ENCODE measurements around the gene ZNF20.

ZNF20 gene

DNA sequence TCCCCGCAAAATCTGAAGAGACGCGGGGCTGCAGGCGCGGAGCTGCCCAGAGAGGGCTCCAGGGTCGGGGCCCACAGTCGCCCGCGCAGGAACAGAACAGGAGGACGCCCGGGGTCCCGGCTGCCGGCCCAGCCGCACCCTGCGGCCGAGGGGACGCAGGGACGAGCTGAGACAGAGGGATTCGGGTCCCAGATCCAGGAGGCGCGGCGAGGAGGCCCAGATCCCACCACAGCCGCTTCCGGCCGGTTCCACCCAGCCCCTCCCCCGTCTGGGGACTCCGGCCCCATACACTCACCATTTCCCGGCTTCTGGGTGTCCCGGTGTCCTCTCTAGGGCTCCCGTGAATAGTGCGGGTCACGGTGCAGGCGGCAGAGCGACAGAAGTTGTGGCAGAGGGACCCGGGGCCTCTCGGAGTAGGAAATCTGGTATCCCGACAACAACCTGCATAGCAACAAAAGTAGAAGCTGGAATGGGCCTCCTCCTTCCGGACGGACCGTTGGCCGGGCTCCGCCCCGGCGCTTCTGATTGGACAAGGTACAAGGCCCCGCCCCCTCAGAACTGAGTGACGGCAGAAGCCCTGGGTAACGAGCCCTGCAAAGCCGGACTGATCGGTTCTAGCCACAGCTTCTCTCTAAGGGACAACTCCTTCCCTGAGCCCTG is at the start of gene ZNF20:
ZNF20 (minus strand) TSS at position 466 of the 660 bp plus-strand sequence; CDS start at position 298, 168 bp downstream.
- peak; percentile 94 for DNase-seq

- no peak for DNase-seq
Measured at GRCh38 chr19:12187625-12188024, 47.5 kb upstream of the ZNF20 start.

GRCh38 chr19:12180377-12180776 is 40.2 kb upstream of the ZNF20 start:
- no peak for DNase-seq

DNA sequence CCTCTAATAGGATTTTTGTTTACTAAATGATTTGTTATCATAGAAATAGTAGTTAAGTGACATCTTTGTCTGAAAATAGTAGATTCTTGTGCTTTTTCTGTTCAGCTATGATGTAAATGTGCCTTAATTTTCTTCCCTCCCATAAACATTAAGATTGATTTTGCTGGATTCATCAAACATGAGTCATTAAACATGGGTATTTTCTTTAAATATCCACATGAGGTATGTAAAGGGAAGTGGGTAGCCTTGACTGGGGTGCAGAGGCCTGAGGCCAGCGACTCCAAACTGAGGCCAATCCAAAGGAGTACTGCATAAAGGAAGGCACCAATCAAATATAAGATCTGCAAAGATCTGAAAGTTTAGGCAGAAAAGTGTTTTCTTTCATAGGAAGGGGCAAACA is 26.5 kb upstream of the ZNF20 start:
- no peak for DNase-seq

GRCh38 chr19:12163826-12164225 is 23.7 kb upstream of the ZNF20 start:
- no peak for DNase-seq

DNA sequence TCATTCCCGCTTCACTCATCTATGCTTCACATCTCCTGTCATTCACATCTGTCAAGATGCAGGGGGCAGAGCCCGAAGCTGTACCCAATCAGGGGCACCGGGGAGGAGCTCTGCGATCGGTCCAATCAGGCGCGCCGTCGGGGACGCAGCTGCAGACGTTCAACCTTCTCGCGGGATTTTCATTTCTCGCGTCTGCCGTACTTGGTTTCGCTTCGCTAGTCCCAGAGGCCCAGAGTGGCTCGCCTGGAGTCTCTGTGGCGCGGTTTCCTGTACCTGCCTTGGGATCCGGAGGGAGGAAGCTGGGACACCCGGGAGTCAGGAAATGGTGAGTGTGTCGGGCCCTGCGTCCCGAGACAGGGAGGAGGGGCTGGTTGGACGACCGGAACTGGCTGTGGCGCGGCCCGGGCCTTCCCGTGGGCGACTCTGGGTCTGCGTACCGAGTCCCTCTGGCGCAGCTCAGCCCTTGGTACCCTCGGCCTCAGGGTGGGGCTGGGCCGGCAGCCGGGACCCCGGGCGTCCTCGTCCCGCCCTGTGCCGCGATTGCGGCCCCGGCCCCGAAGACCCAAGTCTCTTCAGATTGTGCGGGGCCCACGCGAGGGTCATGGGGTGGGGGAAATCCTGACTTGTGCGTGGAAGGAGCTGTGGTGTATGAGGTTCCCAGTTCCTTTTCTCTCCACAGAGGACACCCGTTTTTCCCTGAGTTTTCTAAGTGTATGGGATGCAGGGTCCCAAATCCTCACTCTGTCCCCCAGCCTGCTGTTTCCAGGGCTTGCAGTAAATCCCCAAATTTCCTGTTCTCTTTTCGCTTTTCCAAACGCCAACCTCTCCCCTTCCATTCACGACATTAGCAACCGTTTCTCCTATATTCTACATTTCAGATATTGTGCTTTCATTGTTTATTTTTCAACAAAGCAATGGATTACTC is 23.0 kb upstream of the ZNF20 start, which contains the start of gene ZNF136:
ZNF136 (plus strand) TSS at position 215 of the 925 bp plus-strand sequence; CDS start at position 323, 108 bp downstream.
- DNase-seq: peak; percentile 93 to 98

GRCh38 chr19:12162513-12162881 is 22.3 kb upstream of the ZNF20 start:
- no peak for DNase-seq

- no peak for DNase-seq
Measured at GRCh38 chr19:12159773-12160414, 19.7 kb upstream of the ZNF20 start.

DNA sequence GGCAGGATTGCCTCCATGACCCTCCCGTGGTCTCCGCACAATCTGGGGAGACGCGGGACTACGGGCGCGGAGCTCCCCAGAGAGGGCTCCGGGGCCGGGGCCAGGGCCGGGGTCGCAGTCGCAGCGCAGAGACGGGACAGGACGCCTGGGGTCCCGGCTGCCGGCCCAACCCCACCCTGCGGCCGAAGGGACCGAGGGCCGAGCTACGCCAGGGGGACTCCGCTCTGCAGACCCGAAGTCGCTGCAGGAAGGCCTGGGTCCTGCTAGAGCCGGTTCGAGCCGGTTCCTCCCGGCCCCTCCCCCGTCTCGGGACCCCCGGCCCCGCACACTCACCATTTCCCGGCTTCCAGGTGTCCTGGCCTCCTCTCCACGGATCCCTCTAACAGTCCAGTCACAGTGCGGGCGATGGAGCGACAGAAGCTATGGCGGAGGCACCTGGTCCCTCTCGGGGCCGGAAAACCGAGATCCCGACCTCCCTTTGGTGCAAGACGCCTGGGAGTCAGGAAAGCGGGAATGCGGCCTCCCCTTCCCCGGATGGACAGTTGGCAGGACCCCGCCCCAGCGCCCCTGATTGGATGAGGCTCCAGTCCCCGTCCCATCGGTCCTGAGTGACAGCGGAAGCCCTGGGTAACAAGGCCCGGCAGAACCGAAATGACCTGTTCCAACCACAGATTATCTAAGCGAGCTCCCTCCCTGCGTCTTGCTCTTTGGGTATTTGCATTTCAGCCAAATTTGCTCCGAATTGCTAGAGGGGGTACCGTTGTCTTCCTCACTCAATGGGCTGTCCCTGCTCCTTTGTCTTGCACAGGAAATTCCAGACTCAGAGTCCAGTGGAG is 16.3 kb upstream of the ZNF20 start, which contains the start of gene ZNF625:
ZNF625 (minus strand) TSS at position 512 of the 836 bp plus-strand sequence; CDS start at position 336, 176 bp downstream.
- DNase-seq: peak; percentile 92 to 94

DNA sequence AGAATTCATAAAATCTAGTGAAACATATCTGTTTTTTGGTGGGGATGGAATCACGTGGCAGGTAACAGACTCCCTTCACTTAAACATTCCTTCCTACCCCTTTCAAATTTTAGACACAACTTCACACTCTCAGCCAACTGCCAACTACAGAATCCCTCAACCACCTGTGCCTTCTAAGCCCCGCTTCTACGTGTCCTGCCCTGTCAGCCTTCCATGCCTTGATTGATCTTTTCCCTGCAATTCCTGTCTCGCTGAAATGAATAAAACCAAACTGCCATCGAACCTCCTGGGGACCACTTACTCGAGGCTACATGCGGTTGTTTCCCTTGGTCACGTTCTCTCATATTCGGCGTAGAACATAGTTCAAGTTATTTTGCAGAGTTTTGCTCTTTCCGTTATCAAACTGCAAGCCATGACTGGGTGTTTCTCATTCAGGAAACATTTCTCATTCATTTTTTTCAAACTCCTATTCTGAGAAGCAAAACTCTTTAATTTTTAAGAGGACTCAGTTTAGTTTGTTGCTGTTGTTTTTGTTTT is 15.2 kb upstream of the ZNF20 start:
- DNase-seq: no peak

- DNase-seq: no peak
Measured at GRCh38 chr19:12145348-12145747, 5.2 kb upstream of the ZNF20 start.

GRCh38 chr19:12141405-12141736 is 1.2 kb upstream of the ZNF20 start:
- DNase-seq: no peak

DNA sequence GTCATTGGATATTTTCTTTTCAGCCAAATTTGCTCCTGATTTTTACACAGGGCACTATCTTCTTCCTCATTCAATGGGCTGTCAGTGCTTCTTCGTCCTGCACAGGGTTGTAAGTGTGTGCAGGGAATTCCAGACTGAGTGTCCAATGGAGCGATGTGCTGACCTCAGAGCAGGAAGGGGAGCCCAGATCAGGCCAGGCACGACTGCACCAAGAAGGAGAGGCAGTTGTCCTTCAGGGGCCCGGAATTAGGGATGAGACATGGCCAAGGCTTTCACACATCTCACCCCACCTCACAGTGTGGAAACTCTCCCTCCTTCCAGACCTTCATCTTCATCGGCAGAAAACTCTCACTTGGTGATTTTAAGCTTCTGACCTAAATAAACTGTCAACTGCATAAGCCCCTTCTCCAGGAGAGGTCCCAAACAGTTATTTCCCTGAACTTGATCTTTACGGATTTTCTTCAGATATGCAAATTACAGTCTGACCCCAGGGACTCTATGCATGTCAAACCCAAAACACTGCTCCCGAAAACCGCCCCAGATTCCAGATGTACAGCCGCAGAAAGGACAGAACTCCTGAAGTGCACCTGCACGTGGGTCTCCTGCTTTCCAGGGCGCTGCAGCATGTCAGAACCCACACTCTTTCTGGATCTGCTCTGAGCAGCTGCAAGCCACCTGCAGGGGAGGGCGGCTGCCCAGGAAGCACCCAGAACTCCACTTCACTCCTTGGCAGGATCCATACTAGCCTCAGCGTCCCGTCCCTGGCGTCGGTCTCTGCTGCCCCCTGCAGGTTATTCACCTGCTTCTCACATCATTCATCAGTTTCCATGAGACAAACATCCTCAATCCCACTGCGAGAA is 625 bp upstream of the ZNF20 start:
- peak; percentile 86 to 88 for DNase-seq

- no peak for DNase-seq
Measured at GRCh38 chr19:12139269-12139668, 881 bp downstream of the ZNF20 start.

- peak in 1 of 2 experiments; percentile 11 for DNase-seq
Measured at GRCh38 chr19:12137221-12137940, 2.8 kb downstream of the ZNF20 start.

DNA sequence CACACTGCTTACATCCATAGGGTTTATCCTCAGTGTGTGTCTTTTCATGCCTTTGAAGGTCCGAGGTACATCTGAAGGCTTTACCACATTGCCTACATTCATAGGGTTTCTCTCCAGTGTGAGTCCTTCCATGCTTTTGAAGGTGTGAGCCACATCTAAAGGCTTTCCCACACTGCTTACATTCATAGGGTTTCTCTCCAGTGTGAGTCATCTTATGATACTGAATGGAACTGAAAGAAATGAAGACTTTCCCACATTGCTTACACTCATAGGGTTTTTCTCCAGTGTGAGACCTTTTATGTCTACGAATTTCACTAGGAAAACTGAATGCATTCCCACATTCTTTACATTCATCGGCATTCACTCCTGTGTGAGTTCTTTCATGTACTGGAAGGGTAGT is 7.1 kb downstream of the ZNF20 start:
- DNase-seq: no peak

- DNase-seq: no peak
Measured at GRCh38 chr19:12126707-12127106, 13.4 kb downstream of the ZNF20 start.

DNA sequence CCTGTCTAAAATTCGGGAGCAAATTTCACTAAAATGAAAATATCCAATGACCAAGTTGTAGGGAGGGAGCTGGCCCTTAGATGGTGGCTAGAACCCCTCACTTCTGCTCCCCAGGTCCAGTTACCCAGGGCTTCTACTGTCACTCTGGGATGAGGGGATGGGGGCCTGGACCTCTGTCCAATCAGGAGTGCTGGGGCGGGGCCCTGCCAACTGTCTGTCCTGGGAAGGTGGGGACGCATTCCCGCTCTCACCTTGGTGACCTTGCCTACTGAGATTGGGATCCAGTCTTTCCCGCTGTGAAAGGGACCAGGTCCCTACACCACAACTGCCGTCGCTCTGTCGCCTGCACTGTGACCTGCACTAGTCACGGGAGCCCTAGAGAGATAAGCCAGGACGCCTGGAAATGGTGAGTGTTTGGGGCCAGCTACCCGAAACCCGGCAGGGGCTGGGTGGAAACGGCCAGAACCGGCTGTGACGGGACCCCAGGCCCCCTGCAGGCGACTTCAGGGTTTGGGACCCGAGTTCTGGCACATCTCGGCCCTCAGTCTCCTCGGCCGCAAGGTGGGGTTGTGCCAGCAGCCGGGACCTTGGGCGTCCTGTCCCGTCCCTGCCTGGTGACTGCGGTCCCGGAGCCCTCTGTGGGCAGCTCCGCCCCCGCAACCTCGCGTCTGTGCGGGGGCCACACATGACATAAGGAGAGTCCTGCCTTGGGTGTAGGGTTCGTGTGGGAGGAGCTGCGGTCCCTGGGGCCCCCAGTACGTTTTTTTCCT is 22.8 kb downstream of the ZNF20 start:
- DNase-seq: no peak

GRCh38 chr19:12113121-12113520 is 27.0 kb downstream of the ZNF20 start:
- DNase-seq: no peak

DNA sequence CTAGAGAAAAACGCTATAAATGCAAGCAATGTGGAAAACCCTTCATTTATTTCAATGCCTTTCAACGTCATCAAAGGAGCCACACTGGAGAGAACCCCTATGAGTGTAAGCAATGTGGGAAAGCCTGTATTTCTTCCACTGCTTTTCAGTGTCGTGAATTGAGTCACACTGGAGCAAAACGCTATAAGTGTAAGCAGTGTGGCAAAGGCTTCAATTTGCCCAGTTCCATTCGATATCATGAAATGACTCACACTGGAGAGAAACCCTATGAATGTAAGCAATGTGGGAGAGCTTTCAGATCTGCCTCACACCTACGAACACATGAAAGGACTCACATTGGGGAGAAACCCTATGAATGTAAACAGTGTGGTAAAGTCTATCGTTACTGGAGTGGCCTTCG is 27.4 kb downstream of the ZNF20 start:
- DNase-seq: no peak
